Stimulated activated CD8-positive, alpha-beta memory T cell treated with anti-CD3 and anti-CD28 coated beads, Interleukin-4, amount 100 ng/mL, for 48 hours (primary cell): Measurements from ENCODE around the gene DENND5A.
"Not testable (repeated sequence)": the region's sequence is repeated elsewhere in the genome, so short reads cannot be mapped to it uniquely, and the experiment has no call there.

Source experiments
- DNase-seq: peaks from one replicate; pipeline ENCODE4 v3.0.0-alpha.2; 2020

DENND5A gene

GRCh38 chr11:9264316-9265210, 587 bp downstream of the DENND5A start:
- DNase-seq: peak; percentile 65

- DNase-seq: peak; percentile 59
Measured at GRCh38 chr11:9263840-9264315, 1.3 kb downstream of the DENND5A start.

- not testable (repeated sequence) for DNase-seq
Measured at GRCh38 chr11:9260838-9261146, 4.4 kb downstream of the DENND5A start.

GRCh38 chr11:9259981-9260837, 4.9 kb downstream of the DENND5A start:
- DNase-seq: no peak

GRCh38 chr11:9258279-9258678, 6.9 kb downstream of the DENND5A start:
- not testable (repeated sequence) for DNase-seq

GRCh38 chr11:9254416-9254815, 10.7 kb downstream of the DENND5A start:
- no peak for DNase-seq

GRCh38 chr11:9253086-9253485, 12.1 kb downstream of the DENND5A start:
- no peak for DNase-seq

GRCh38 chr11:9251311-9251710, 13.8 kb downstream of the DENND5A start:
- no peak for DNase-seq

GRCh38 chr11:9250139-9250582, 15.0 kb downstream of the DENND5A start:
- peak; percentile 46 for DNase-seq

GRCh38 chr11:9249252-9249651, 15.9 kb downstream of the DENND5A start:
- DNase-seq: no peak

GRCh38 chr11:9247863-9248262, 17.3 kb downstream of the DENND5A start:
- DNase-seq: no peak

- not testable (repeated sequence) for DNase-seq
Measured at GRCh38 chr11:9236242-9236641, 28.9 kb downstream of the DENND5A start.

GRCh38 chr11:9232482-9232881, 32.7 kb downstream of the DENND5A start:
- no peak for DNase-seq

GRCh38 chr11:9231848-9232177, 33.3 kb downstream of the DENND5A start:
- no peak for DNase-seq

- DNase-seq: no peak
Measured at GRCh38 chr11:9230296-9230695, 34.9 kb downstream of the DENND5A start.

GRCh38 chr11:9228091-9228490, 37.1 kb downstream of the DENND5A start:
- no peak for DNase-seq

- no peak for DNase-seq
Measured at GRCh38 chr11:9225748-9226298, 39.3 kb downstream of the DENND5A start.

- DNase-seq: no peak
Measured at GRCh38 chr11:9222654-9223053, 42.5 kb downstream of the DENND5A start.

- not testable (repeated sequence) for DNase-seq
Measured at GRCh38 chr11:9220853-9221252, 44.3 kb downstream of the DENND5A start.

GRCh38 chr11:9219572-9219971, 45.6 kb downstream of the DENND5A start:
- DNase-seq: no peak

GRCh38 chr11:9219115-9219514, 46.0 kb downstream of the DENND5A start:
- DNase-seq: no peak

- DNase-seq: no peak
Measured at GRCh38 chr11:9214765-9215164, 50.4 kb downstream of the DENND5A start.

GRCh38 chr11:9211322-9211721, 53.8 kb downstream of the DENND5A start:
- no peak for DNase-seq

GRCh38 chr11:9210922-9211320, 54.2 kb downstream of the DENND5A start:
- no peak for DNase-seq
